HepG2 (cell line): ENCODE data around the gene SERPINA3. TPM values are rescaled to one million over a fixed set of nuclear protein-coding genes. Genes with fewer than 3 reads are reported as not detected.
A peak's percentile ranks its signal among the peaks of the same experiment; 100 is the strongest.

ENCODE experiments used
- ATAC-seq: fragments of 200-7000 bp; cut with Tn5 transposase; 3 replicates; pipeline ENCODE4 v1.9.1; 2020; ENCODE audit warnings: mild to moderate bottlenecking, moderate library complexity
- BruUV-seq: library from RNA; stranded (reverse); fragments of 400-500 nt; replicated peaks from 2 replicates; lab custom pipeline; 2021; lab: Mats Ljungman, UMichigan
- CTCF ChIA-PET: fragments of 300-600 bp; formaldehyde crosslinking; extraction: SDS; loops from one replicate; lab custom pipeline; 2021; ENCODE audit warnings: low total read pairs, inconsistent platforms, low intra/inter-chr PET ratio; lab: Yijun Ruan, JAX
- POLR2A ChIA-PET: fragments of 350-600 bp; sonication (Branson Sonifier 250); formaldehyde crosslinking; loops from one replicate; lab custom pipeline; 2020; ENCODE audit warnings: antibody characterized with exemption, inconsistent platforms; lab: Yijun Ruan, JAX
- DNase-seq: peaks from one replicate; pipeline ENCODE4 v3.0.0-alpha.2; 2015; ENCODE audit warnings: low spot score
- FAIRE-seq: peaks from 3 replicates; lab custom pipeline; 2011; peaks lifted over from hg19 to GRCh38; lab: Jason Lieb, UNC
- H2AFZ ChIP-seq: one replicate; pipeline ENCODE4 v1.6.1; 2011; ENCODE audit warnings: low read length, inconsistent platforms
- H3K27ac ChIP-seq: fragments of 300-600 bp; 3 replicates; pipeline ENCODE4 v1.8.0; 2011; ENCODE audit warnings: mixed run types, mild to moderate bottlenecking, mixed read lengths, low read length, inconsistent platforms; ENCODE audit not compliant: insufficient read depth; ENCODE audit errors: extremely low read length
- H3K27me3 ChIP-seq, 2 experiments: fragments of 200-600 bp in 1 of 2; 2 replicates in 1 of 2; 3 replicates in 1 of 2; pipeline versions ENCODE4 v1.6.0 to v1.8.0; 2011; ENCODE audit warnings: low read length in 2 of 2, mild to moderate bottlenecking in 2 of 2, moderate library complexity in 2 of 2, inconsistent platforms in 1 of 2; ENCODE audit not compliant: insufficient read depth in 2 of 2, control insufficient read depth in 1 of 2
- H3K36me3 ChIP-seq, 2 experiments: fragments of 200-600 bp in 1 of 2; replicated peaks in 1 of 2; 2 replicates in 1 of 2; 3 replicates in 1 of 2; pipeline versions ENCODE4 v1.5.1 to v1.8.0; 2011; ENCODE audit warnings: low read length in 2 of 2, inconsistent platforms in 1 of 2; ENCODE audit not compliant: insufficient read depth in 2 of 2, control insufficient read depth in 1 of 2
- H3K4me1 ChIP-seq: 2 replicates; pipeline ENCODE4 v1.5.1; 2012; ENCODE audit warnings: low read length, inconsistent platforms; ENCODE audit not compliant: insufficient read depth
- H3K4me2 ChIP-seq: 2 replicates; pipeline ENCODE4 v1.6.0; 2011; ENCODE audit warnings: low read depth, low read length, inconsistent platforms
- H3K4me3 ChIP-seq, 3 experiments: fragments of 200-600 bp in 1 of 3; sonication (generic), shearing (Covaris generic) in 1 of 3; replicated peaks in 1 of 3; 2 replicates each; pipeline ENCODE4 v1.5.1; 2011 to 2016; ENCODE audit warnings: low read length in 3 of 3, inconsistent platforms in 2 of 3, low read depth in 2 of 3, mild to moderate bottlenecking in 2 of 3, control low read depth in 1 of 3, mixed read lengths in 1 of 3; ENCODE audit not compliant: insufficient read depth in 1 of 3
- H3K79me2 ChIP-seq: one replicate; pipeline ENCODE4 v1.6.1; 2011; ENCODE audit warnings: low read length, inconsistent platforms; ENCODE audit not compliant: insufficient read depth
- H3K9ac ChIP-seq: 2 replicates; pipeline ENCODE4 v1.6.0; 2011; ENCODE audit warnings: mild to moderate bottlenecking, low read depth, low read length, inconsistent platforms; ENCODE audit not compliant: insufficient read depth
- H3K9me3 ChIP-seq: 2 replicates; pipeline ENCODE4 v1.5.1; 2012; ENCODE audit warnings: mild to moderate bottlenecking, low read length
- H4K20me1 ChIP-seq: 2 replicates; pipeline ENCODE4 v1.6.0; 2011; ENCODE audit warnings: inconsistent platforms, mild to moderate bottlenecking, low read length, moderate library complexity; ENCODE audit not compliant: insufficient read depth
- BRF2 ChIP-seq: sonication (generic); formaldehyde crosslinking; IDR thresholded peaks from 2 replicates; pipeline ENCODE4 v1.8.1; 2022; ENCODE audit warnings: mild to moderate bottlenecking, missing genetic modification reagents
- CCDC6 ChIP-seq: sonication (generic); formaldehyde crosslinking; IDR thresholded peaks from 2 replicates; pipeline ENCODE4 v1.8.1; 2022; ENCODE audit warnings: mild to moderate bottlenecking, missing genetic modification reagents, moderate library complexity
- E2F1 ChIP-seq: sonication (generic); formaldehyde crosslinking; IDR thresholded peaks from 2 replicates; pipeline ENCODE4 v1.5.0; 2020; ENCODE audit warnings: missing genetic modification reagents
- FOXM1 ChIP-seq: sonication (generic); formaldehyde crosslinking; IDR thresholded peaks from 2 replicates; pipeline ENCODE4 v1.5.0; 2020; ENCODE audit warnings: missing genetic modification reagents
- HDAC2 ChIP-seq: sonication (generic); formaldehyde crosslinking; IDR thresholded peaks from 2 replicates; pipeline ENCODE4 v1.4.0; 2020; ENCODE audit warnings: missing genetic modification reagents
- MAFF ChIP-seq: IDR thresholded peaks from 2 replicates; pipeline ENCODE4 v1.6.1; 2011; ENCODE audit warnings: low read depth, low read length, improper control_type of control experiment
- MAFK ChIP-seq, 2 experiments: IDR thresholded peaks in 1 of 2; conservative IDR thresholded peaks in 1 of 2; 2 replicates each; pipeline ENCODE4 v1.6.1; 2011; ENCODE audit warnings: improper control_type of control experiment in 2 of 2, low read length in 2 of 2
- NFIB ChIP-seq: sonication (generic); formaldehyde crosslinking; IDR thresholded peaks from 2 replicates; pipeline ENCODE4 v1.9.0; 2021; ENCODE audit warnings: missing genetic modification reagents, mild to moderate bottlenecking, borderline replicate concordance
- NFKBIZ ChIP-seq: IDR thresholded peaks from 2 replicates; pipeline ENCODE4 v1.6.1; 2018; ENCODE audit warnings: missing genetic modification reagents, missing compliant biosample characterization
- SAP130 ChIP-seq: IDR thresholded peaks from 2 replicates; pipeline ENCODE4 v1.6.1; 2016; ENCODE audit warnings: low read depth
- SNAI1 ChIP-seq: sonication (generic); formaldehyde crosslinking; IDR thresholded peaks from 2 replicates; pipeline ENCODE4 v1.5.0; 2020; ENCODE audit warnings: mild to moderate bottlenecking, missing genetic modification reagents, borderline replicate concordance
- SP140L ChIP-seq: sonication (generic); formaldehyde crosslinking; IDR thresholded peaks from 2 replicates; pipeline ENCODE4 v1.4.0; 2020; ENCODE audit warnings: missing genetic modification reagents, borderline replicate concordance
- ZFP36L1 ChIP-seq: sonication (generic); formaldehyde crosslinking; IDR thresholded peaks from 2 replicates; pipeline ENCODE4 v1.8.0; 2022; ENCODE audit warnings: mild to moderate bottlenecking, missing genetic modification reagents, moderate library complexity
- ZNF329 ChIP-seq: sonication (generic); formaldehyde crosslinking; IDR thresholded peaks from 2 replicates; pipeline ENCODE4 v1.9.0; 2021; ENCODE audit warnings: low read depth, mild to moderate bottlenecking, missing genetic modification reagents
- WGBS: methylation state at CpG from one replicate; pipeline ENCODE4 v1.1.6; 2017; ENCODE audit warnings: low lambda C conversion rate; 5-methylcytosine and 5-hydroxymethylcytosine counted together
- in situ Hi-C: cut with HindIII; loops from 2 replicates; pipeline ENCODE4 v1.10.0; 2017; ENCODE audit warnings: low pct_unique_long_range_greater_than_20kb; ENCODE audit not compliant: extremely low pct_ligation_motif_present
- intact Hi-C: fragments of 100-400 bp; cut with micrococcal nuclease; formaldehyde crosslinking; loops from one replicate; pipeline ENCODE4 v1.10.0; 2022; ENCODE audit not compliant: unreplicated experiment
- polyA plus RNA-seq, 8 experiments: library from polyadenylated mRNA; depleted of rRNA in 3 of 8; stranded (reverse) in 7 of 8; unstranded in 1 of 8; fragments of >200 nt; fragmentation: Illumina TruSeq in 4 of 8; extraction: Trizol in 4 of 8; gene quantifications; 2 replicates each; pipeline versions ENCODE4 v1.2.1 to v1.2.3, GENCODE V29; 2011 to 2016; ENCODE audit warnings: low read depth in 4 of 8, missing spikeins in 1 of 8, mixed read lengths in 1 of 8; ENCODE audit not compliant: insufficient read depth in 1 of 8
- total RNA-seq, 5 experiments: library from RNA; depleted of rRNA; stranded (reverse); fragments of >200 nt; fragmentation: Illumina TruSeq; extraction: Trizol; gene quantifications; 2 replicates each; pipeline ENCODE4 v1.2.3, GENCODE V29; 2016; ENCODE audit warnings: low read depth in 1 of 5

The SERPINA3 gene
- total and polyA plus RNA-seq, 2 of the 13 experiments (the other 11 are each of a cell fraction or from before 2014, with no cell fraction given) = 825 to 2,200 TPM

- TF ChIP-seq MAFK (conservative IDR thresholded peaks at IDR 0.05 in 1 of 2, IDR thresholded peaks at IDR 0.05 in 1 of 2; ENCODE audit: low read length in 2 of 2) (peak; percentile 61 to 69), MAFF (peak; percentile 63), NFIB (no peak)
- TF ChIP-seq, all 625 proteins: peak for 2
- CTCF ChIA-PET = no interaction called here
- Histone ChIP-seq H2AFZ (no peak overlapping the region), H3K4me3 (no peak overlapping the region), H3K27ac (no peak overlapping the region), H3K4me2 (no peak overlapping the region), H3K9me3 (no peaks in the 10 kb centered on the region), H3K4me1 (peaks cover 90% of the 10 kb centered on the region), H3K27me3 (no peaks in the 10 kb centered on the region), H3K79me2 (no peaks in the 10 kb centered on the region), H3K36me3 (no peaks in the 10 kb centered on the region), H4K20me1 (no peaks in the 10 kb centered on the region), H3K9ac (no peak overlapping the region)
- no peak for ATAC-seq
- in situ Hi-C loops = no loop called here
- intact Hi-C loops = no loop called here
- DNase-seq = no peak
- no TSS peak for BruUV-seq
- no peak for FAIRE-seq
- WGBS = 40% methylated on average over 1 of the region's 1 CpG
- POLR2A ChIA-PET = no interaction called here
These were observed 23.0 kb downstream of the SERPINA3 start for GRCh38 chr14:94635154-94635553.

GRCh38 chr14:94636744-94637412 lies 24.7 kb downstream of the SERPINA3 start:
- ChIA-PET POLR2A (interaction anchor here (0.6 to 2.1 kb wide), 3 partner anchors 17 to 39 kb away, joined by 3 to 8 read pairs (median 4); no protein-coding TSS in a partner anchor), CTCF (interaction anchor here (1.5 kb wide), 1 partner anchor 64 kb away, joined by 4 read pairs; no protein-coding TSS in a partner anchor)
- intact Hi-C loops = loop anchor here (2.0 kb wide), 2 partner anchors 18 to 44 kb away; no protein-coding TSS in a partner anchor
- H3K4me3 ChIP-seq = peak overlapping the region in 1 of 3 experiments; percentile 39; a peak in 1 of 6 replicates
- FAIRE-seq = peak; percentile 98
- peak overlapping the region; percentile 52 for H3K27ac ChIP-seq
- H3K4me2 ChIP-seq = peak overlapping the region; percentile 59
- peak; percentile 74 for ATAC-seq
- H2AFZ ChIP-seq = no peak overlapping the region
- H3K9me3 ChIP-seq = no peaks in the 10 kb centered on the region
- peak; percentile 80 for DNase-seq
- H3K27me3 ChIP-seq = no peaks in the 10 kb centered on the region
- H3K4me1 ChIP-seq = peaks cover 90% of the 10 kb centered on the region
- in situ Hi-C loops = no loop called here
- no peaks in the 10 kb centered on the region for H3K79me2 ChIP-seq
- no peak overlapping the region for H3K9ac ChIP-seq
- no peaks in the 10 kb centered on the region for H4K20me1 ChIP-seq
- WGBS = 0% methylated on average over 2 of the region's 2 CpGs
- H3K36me3 ChIP-seq = no peaks in the 10 kb centered on the region
- BruUV-seq = no TSS peak
- TF ChIP-seq SAP130 (CRISPR knock-in tag) (peak; percentile 83), BRF2 (CRISPR knock-in tag) (no peak), ZNF329 (CRISPR knock-in tag) (peak; percentile 82; the same call in 1 of the 2 replicates), FOXM1 (CRISPR knock-in tag) (no peak), ZFP36L1 (CRISPR knock-in tag) (no peak), E2F1 (0 out of 2 replicates have a peak, but pooled peaks have one; percentile 35), SNAI1 (CRISPR knock-in tag) (no peak), NFKBIZ (CRISPR knock-in tag) (no peak), SP140L (CRISPR knock-in tag) (no peak), HDAC2 (peak; percentile 86), CCDC6 (CRISPR knock-in tag) (no peak)
